Erythroblast (primary cell): ENCODE results near the gene BUD23.

Source experiments
- GATA1 ChIP-seq: IDR thresholded peaks from 2 replicates; pipeline ENCODE4 v1.6.1; 2011; ENCODE audit warnings: low read depth, mild to moderate bottlenecking, control low read depth, low read length, moderate library complexity
- POLR2A ChIP-seq: IDR thresholded peaks from 2 replicates; pipeline ENCODE4 v1.6.1; 2011; ENCODE audit warnings: mild to moderate bottlenecking, low read length

DNA sequence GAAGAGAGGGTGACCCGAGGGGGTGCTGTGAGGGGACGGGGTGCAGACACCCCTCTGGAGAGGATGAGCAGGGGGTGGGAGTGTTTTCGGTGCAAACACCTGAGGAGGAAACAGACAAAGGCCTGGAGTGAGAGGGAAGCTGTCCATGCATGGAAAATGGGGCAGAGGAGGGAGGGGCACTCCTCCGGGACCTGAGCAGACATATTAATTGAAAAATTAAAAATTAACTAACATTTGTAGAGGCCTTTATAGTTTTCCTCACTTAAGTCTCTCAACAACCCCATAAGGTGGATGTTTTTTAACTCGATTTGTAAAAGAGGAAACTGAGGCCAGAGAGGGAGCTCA, 14.5 kb upstream of the BUD23 start:
- no peak for TF ChIP-seq POLR2A
- TF ChIP-seq GATA1, result no peak
